KG1 (cell line): ENCODE measurements around the gene ATP8B1.
A peak's percentile ranks its signal among the peaks of the same experiment; 100 is the strongest.
"Not testable (repeated sequence)": the region's sequence is repeated elsewhere in the genome, so short reads cannot be mapped to it uniquely, and the experiment has no call there.

ENCODE experiments used
- DNase-seq: peaks from one replicate; lab custom pipeline; 2025; lab: John Stamatoyannopoulos, UW

Gene ATP8B1

GRCh38 chr18:57764995-57765394 lies 38.1 kb downstream of the ATP8B1 start:
- no peak for DNase-seq

- no peak for DNase-seq
Observed at GRCh38 chr18:57764087-57764486, 39.0 kb downstream of the ATP8B1 start.

GRCh38 chr18:57762686-57763085 lies 40.4 kb downstream of the ATP8B1 start:
- no peak for DNase-seq

- DNase-seq = no peak
Observed at GRCh38 chr18:57759650-57760049, 43.5 kb downstream of the ATP8B1 start.

- no peak for DNase-seq
Observed at GRCh38 chr18:57755473-57756067, 47.5 kb downstream of the ATP8B1 start.

- DNase-seq = no peak
Observed at GRCh38 chr18:57754577-57755338, 48.4 kb downstream of the ATP8B1 start.

GRCh38 chr18:57753063-57753462 lies 50.1 kb downstream of the ATP8B1 start:
- no peak for DNase-seq

- no peak for DNase-seq
Observed at GRCh38 chr18:57749604-57749970, 53.5 kb downstream of the ATP8B1 start.

- DNase-seq = no peak
Observed at GRCh38 chr18:57748770-57749603, 54.1 kb downstream of the ATP8B1 start.

GRCh38 chr18:57747809-57748680 lies 55.1 kb downstream of the ATP8B1 start:
- no peak for DNase-seq

- no peak for DNase-seq
Observed at GRCh38 chr18:57744211-57744694, 58.9 kb downstream of the ATP8B1 start.

- no peak for DNase-seq
Observed at GRCh38 chr18:57743008-57743407, 60.1 kb downstream of the ATP8B1 start.

- DNase-seq = no peak
Observed at GRCh38 chr18:57741273-57741672, 61.8 kb downstream of the ATP8B1 start.

GRCh38 chr18:57738078-57738477 lies 65.0 kb downstream of the ATP8B1 start:
- no peak for DNase-seq

- DNase-seq = no peak
Observed at GRCh38 chr18:57737400-57738060, 65.6 kb downstream of the ATP8B1 start.

- not testable (repeated sequence) for DNase-seq
Observed at GRCh38 chr18:57735042-57735441, 68.1 kb downstream of the ATP8B1 start.

- DNase-seq = no peak
Observed at GRCh38 chr18:57733861-57734260, 69.3 kb downstream of the ATP8B1 start.

- no peak for DNase-seq
Observed at GRCh38 chr18:57730146-57730545, 73.0 kb downstream of the ATP8B1 start.

GRCh38 chr18:57728941-57729511 lies 74.1 kb downstream of the ATP8B1 start:
- DNase-seq = no peak

GRCh38 chr18:57727952-57728807 lies 74.9 kb downstream of the ATP8B1 start:
- DNase-seq = peak; percentile 42
